ENCODE measurements around the gene FBXL16. TPM values are rescaled to one million over a fixed set of nuclear protein-coding genes. Genes with fewer than 3 reads are reported as not detected.
A peak's percentile ranks its signal among the peaks of the same experiment; 100 is the strongest.

FBXL16 gene
- total and polyA plus RNA-seq, 4 donors: under 0.01 to 0.14 TPM; not detected in 2

DNA sequence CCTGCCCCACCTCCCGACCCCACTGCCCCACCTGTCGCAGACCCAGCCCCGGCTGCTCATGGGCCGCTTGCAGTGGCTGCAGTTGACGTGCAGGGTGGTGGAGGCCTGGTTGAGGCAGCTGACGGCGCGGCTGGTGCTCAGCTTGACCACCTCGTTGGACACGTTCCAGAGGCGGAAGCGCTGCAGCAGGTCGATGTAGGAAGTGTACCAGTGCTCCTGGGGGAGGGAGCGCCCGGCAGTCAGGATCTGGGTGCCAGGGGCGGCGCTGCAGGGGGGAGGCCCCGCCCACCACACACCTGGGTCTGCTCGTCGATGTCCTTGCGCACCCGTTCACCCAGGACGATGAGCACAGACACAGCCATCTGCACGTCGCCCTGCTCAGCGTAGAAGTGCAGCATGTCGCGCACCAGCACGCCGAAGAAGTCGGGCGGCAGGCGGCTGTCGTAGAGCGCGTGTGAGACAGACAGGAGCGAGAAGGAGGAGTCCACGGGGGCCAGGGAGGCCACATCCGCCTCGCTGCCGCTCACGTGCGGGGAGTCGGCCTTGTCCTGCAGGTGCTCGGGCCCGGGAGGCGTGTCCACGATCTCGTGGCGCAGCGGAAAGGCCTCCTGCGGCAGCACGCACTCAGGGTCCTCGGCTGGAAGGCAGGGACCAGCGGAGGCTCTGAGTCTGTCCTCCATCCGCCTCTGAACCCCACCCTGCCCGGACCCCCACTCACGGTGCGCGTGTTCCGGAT is 20.5 kb downstream of the FBXL16 start:
- H3K4me1 ChIP-seq (ENCODE audit: control insufficient read depth in 4 of 4, insufficient read depth in 4 of 4, low read length in 3 of 4): peaks cover 32 to 62% (median 50%) of the 10 kb centered on the region in 4 donors
- H3K27ac ChIP-seq (ENCODE audit: low read depth in 1 of 2, low read length in 2 of 2): no peak overlapping the region

More for the DNA sequence above, 20.5 kb downstream of the FBXL16 start:
- H3K36me3 ChIP-seq (ENCODE audit: control insufficient read depth in 4 of 4, insufficient read depth in 3 of 4, low read depth in 1 of 4, low read length in 3 of 4): peaks cover 8 to 21% (median 12%) of the 10 kb centered on the region in 4 donors
- DNase-seq (ENCODE audit: low spot score): no peak
- peak overlapping the region in 1 of 3 donors; percentile 85 for H3K4me3 ChIP-seq (ENCODE audit: low read depth in 1 of 3, low read length in 3 of 3)
- 96% methylated on average over 61 of the region's 61 CpGs for WGBS
- H3K27me3 ChIP-seq (ENCODE audit: control insufficient read depth in 4 of 4, insufficient read depth in 4 of 4, low read length in 3 of 4): no peaks in the 10 kb centered on the region
- TF ChIP-seq RXRA (IDR thresholded peaks at IDR 0.05): no peak
- TF ChIP-seq, protein P1, sequence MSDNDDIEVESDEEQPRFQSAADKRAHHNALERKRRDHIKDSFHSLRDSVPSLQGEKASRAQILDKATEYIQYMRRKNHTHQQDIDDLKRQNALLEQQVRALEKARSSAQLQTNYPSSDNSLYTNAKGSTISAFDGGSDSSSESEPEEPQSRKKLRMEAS (IDR thresholded peaks at IDR 0.05): no peak
- TF ChIP-seq JUND (IDR thresholded peaks at IDR 0.05): no peak
- no peak for TF ChIP-seq NR2F2 (IDR thresholded peaks at IDR 0.05)
- TF ChIP-seq HNF4G (IDR thresholded peaks at IDR 0.05): no peak
- no peak for TF ChIP-seq FOXA1 (IDR thresholded peaks at IDR 0.05)
- TF ChIP-seq GABPA (IDR thresholded peaks at IDR 0.05 in 1 of 2, conservative IDR thresholded peaks at IDR 0.05 in 1 of 2): no peak
- TF ChIP-seq, protein P2, sequence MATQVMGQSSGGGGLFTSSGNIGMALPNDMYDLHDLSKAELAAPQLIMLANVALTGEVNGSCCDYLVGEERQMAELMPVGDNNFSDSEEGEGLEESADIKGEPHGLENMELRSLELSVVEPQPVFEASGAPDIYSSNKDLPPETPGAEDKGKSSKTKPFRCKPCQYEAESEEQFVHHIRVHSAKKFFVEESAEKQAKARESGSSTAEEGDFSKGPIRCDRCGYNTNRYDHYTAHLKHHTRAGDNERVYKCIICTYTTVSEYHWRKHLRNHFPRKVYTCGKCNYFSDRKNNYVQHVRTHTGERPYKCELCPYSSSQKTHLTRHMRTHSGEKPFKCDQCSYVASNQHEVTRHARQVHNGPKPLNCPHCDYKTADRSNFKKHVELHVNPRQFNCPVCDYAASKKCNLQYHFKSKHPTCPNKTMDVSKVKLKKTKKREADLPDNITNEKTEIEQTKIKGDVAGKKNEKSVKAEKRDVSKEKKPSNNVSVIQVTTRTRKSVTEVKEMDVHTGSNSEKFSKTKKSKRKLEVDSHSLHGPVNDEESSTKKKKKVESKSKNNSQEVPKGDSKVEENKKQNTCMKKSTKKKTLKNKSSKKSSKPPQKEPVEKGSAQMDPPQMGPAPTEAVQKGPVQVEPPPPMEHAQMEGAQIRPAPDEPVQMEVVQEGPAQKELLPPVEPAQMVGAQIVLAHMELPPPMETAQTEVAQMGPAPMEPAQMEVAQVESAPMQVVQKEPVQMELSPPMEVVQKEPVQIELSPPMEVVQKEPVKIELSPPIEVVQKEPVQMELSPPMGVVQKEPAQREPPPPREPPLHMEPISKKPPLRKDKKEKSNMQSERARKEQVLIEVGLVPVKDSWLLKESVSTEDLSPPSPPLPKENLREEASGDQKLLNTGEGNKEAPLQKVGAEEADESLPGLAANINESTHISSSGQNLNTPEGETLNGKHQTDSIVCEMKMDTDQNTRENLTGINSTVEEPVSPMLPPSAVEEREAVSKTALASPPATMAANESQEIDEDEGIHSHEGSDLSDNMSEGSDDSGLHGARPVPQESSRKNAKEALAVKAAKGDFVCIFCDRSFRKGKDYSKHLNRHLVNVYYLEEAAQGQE (IDR thresholded peaks at IDR 0.05): no peak
- TF ChIP-seq ZBTB33 (IDR thresholded peaks at IDR 0.05): no peak
- TF ChIP-seq EGR1 (IDR thresholded peaks at IDR 0.05; ENCODE audit: low read depth in 2 of 2): no peak
- no peak for TF ChIP-seq FOXA2 (IDR thresholded peaks at IDR 0.05)
- TF ChIP-seq, protein P3, sequence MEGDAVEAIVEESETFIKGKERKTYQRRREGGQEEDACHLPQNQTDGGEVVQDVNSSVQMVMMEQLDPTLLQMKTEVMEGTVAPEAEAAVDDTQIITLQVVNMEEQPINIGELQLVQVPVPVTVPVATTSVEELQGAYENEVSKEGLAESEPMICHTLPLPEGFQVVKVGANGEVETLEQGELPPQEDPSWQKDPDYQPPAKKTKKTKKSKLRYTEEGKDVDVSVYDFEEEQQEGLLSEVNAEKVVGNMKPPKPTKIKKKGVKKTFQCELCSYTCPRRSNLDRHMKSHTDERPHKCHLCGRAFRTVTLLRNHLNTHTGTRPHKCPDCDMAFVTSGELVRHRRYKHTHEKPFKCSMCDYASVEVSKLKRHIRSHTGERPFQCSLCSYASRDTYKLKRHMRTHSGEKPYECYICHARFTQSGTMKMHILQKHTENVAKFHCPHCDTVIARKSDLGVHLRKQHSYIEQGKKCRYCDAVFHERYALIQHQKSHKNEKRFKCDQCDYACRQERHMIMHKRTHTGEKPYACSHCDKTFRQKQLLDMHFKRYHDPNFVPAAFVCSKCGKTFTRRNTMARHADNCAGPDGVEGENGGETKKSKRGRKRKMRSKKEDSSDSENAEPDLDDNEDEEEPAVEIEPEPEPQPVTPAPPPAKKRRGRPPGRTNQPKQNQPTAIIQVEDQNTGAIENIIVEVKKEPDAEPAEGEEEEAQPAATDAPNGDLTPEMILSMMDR (IDR thresholded peaks at IDR 0.05; ENCODE audit: low read depth, low read length, missing input control): no peak
- no peak overlapping the region for H3K9ac ChIP-seq (ENCODE audit: low read depth in 1 of 2, low read length in 2 of 2)
- no peaks in the 10 kb centered on the region for H3K9me3 ChIP-seq (ENCODE audit: control insufficient read depth in 4 of 4, low read length in 3 of 4)

Measured in liver (tissue), 9 donors.